KOPT-K1 (cell line): Measurements from ENCODE around the gene SLC38A6.
A peak's percentile ranks its signal among the peaks of the same experiment; 100 is the strongest.

Experiments
- H3K27ac ChIP-seq: fragments of 200-600 bp; sonication (generic); 2 replicates; pipeline ENCODE4 v1.5.1; 2016; ENCODE audit warnings: antibody characterized with exemption, mild to moderate bottlenecking, low read depth, low read length; ENCODE audit not compliant: poor library complexity, severe bottlenecking
- H3K36me3 ChIP-seq: fragments of 200-600 bp; sonication (generic); 2 replicates; pipeline ENCODE4 v1.5.1; 2017; ENCODE audit warnings: antibody characterized with exemption, mild to moderate bottlenecking, low read length, moderate library complexity; ENCODE audit not compliant: insufficient read depth
- H3K9me3 ChIP-seq: fragments of 200-600 bp; sonication (generic); 2 replicates; pipeline ENCODE4 v1.5.1; 2017; ENCODE audit warnings: antibody characterized with exemption, low read length, mild to moderate bottlenecking; ENCODE audit not compliant: insufficient read depth, poor library complexity, severe bottlenecking

The SLC38A6 gene

DNA sequence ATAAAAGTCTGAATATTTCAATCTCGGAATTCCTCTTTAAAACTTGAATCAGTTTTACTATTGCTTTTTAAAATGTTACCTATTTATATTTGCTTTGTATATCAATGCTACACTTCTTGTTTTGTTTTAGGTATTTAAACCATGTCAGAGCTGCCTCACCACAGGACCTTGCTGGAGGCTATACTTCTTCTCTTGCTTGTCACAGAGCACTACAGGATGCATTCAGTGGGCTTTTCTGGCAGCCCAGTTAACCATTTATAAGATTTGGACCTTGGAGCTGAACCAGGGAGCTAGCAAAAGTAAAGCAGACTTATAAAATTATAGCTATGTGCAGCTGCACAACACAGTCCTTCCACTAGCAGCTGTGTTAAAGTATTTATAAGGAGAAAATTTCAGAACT is 12.9 kb upstream of the SLC38A6 start:
- no peaks in the 10 kb centered on the region for H3K9me3 ChIP-seq
- H3K27ac ChIP-seq: no peak overlapping the region
- peaks cover under 1% of the 10 kb centered on the region for H3K36me3 ChIP-seq

GRCh38 chr14:60968671-60969070 is 12.4 kb upstream of the SLC38A6 start:
- peaks cover 7% of the 10 kb centered on the region for H3K36me3 ChIP-seq
- H3K27ac ChIP-seq: no peak overlapping the region
- H3K9me3 ChIP-seq: no peaks in the 10 kb centered on the region

DNA sequence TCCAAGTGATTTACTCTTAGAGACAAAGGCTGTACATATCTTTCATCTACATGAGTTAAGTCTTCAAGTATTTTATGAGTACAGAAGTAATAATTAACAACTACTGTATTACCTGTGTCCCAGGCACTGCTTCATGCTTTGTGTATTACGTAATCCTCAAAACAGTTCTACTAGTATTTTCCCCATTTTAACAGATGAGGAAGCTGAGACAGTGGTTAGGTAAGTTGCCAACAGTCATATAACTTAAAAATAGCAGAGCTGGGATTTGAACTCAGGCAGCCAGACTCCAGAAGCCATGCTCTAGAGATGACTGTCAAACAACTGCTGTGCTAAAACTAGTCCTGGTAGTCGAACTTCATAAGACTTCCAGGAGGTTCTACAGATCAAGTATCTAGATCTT is 10.9 kb upstream of the SLC38A6 start:
- Histone ChIP-seq H3K36me3 (peaks cover 16% of the 10 kb centered on the region), H3K9me3 (no peaks in the 10 kb centered on the region), H3K27ac (no peak overlapping the region)

DNA sequence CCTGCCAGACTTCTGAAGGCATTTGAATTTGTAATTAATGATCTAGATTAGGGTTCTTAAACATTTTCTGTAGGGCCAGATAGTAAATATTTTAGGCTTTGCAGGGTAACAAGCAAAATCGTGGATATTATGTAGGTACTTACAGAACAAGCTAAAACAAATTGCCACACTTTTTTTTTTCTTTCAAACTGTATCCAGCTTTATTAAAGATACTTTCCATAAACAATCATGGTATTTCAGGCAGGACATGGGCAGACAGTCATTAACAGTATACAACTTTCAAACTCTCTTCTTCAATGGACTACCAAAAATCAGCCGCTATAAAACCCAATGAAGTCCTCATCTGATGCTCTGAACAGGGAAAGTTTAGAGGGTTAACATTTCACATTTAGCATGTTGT is 9.8 kb upstream of the SLC38A6 start:
- H3K9me3 ChIP-seq: no peaks in the 10 kb centered on the region
- H3K36me3 ChIP-seq: peaks cover 27% of the 10 kb centered on the region
- H3K27ac ChIP-seq: no peak overlapping the region

GRCh38 chr14:60972295-60972694 is 8.8 kb upstream of the SLC38A6 start:
- H3K9me3 ChIP-seq: no peaks in the 10 kb centered on the region
- peaks cover 36% of the 10 kb centered on the region for H3K36me3 ChIP-seq
- no peak overlapping the region for H3K27ac ChIP-seq

DNA sequence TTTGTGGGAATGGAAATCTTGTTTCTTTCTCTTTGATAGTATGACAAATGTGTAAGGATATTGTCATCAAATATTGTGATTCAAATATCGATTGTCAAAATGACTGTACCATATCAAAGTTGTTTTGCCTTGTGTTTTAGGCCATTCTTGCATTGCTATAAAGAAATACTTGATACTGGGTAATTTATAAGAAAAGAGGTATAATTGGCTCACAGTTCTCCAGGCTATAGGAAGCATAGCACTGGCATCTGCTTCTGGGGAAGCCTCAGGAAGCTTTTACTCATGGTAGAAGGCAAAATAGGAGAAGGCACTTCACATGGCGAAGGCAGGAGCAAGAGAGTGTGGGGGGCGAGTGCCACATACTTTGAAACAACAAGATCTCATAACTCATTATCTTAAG is 8.0 kb upstream of the SLC38A6 start:
- H3K36me3 ChIP-seq: peaks cover 36% of the 10 kb centered on the region
- H3K27ac ChIP-seq: no peak overlapping the region
- H3K9me3 ChIP-seq: no peaks in the 10 kb centered on the region

DNA sequence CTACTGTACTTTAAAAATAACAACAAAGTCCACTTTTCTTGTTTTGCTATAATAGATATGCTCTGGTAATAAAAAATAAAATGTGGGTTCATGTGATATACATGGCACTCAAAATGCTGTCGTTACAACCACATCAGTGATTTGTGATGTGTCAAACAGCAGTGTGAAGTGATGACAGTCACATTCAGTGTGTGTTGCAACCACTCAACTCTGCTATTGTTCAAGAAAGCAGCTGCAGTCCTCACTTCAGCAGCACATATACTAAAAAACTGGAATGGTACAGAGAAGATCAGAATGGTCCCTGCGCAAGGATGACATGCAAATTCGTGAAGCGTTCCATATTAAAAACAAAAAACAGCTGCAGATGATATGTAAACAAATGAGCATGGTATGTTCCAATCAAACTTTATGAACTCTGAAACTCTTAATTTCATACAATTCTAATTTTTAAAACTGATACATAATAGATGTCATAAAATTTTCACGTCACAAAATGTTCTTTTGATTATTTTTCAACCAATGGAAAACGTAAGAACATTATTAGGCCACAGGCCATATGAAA is 6.9 kb upstream of the SLC38A6 start:
- H3K36me3 ChIP-seq: peaks cover 36% of the 10 kb centered on the region
- H3K9me3 ChIP-seq: no peaks in the 10 kb centered on the region
- no peak overlapping the region for H3K27ac ChIP-seq

GRCh38 chr14:60975551-60975950 is 5.5 kb upstream of the SLC38A6 start:
- no peak overlapping the region for H3K27ac ChIP-seq
- H3K9me3 ChIP-seq: no peaks in the 10 kb centered on the region
- peaks cover 36% of the 10 kb centered on the region for H3K36me3 ChIP-seq

DNA sequence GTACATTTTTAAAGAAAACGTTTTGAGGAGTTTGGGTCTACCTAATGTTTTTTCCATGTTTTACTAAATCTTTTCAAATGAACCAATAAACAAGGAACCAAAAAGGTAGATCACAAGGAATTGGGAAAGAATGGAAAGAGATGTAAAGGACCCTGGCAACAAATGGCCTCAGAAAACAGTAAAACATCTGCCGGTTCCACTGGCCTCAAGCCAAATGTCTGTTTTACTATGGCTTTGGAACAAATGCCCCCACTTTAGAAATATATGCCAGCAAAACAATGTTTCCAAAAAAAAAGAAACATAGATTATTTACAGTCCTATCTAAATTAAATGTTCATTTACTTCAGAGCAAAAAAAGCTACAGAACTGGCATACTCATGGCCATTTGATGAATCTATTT is 3.2 kb upstream of the SLC38A6 start:
- Histone ChIP-seq H3K27ac (no peak overlapping the region), H3K36me3 (peaks cover 36% of the 10 kb centered on the region), H3K9me3 (no peaks in the 10 kb centered on the region)

GRCh38 chr14:60981633-60982455 is 799 bp downstream of the SLC38A6 start:
- Histone ChIP-seq H3K9me3 (no peaks in the 10 kb centered on the region), H3K36me3 (peaks cover 18% of the 10 kb centered on the region; the same call in 1 of the 2 replicates), H3K27ac (peak overlapping the region; percentile 66)

DNA sequence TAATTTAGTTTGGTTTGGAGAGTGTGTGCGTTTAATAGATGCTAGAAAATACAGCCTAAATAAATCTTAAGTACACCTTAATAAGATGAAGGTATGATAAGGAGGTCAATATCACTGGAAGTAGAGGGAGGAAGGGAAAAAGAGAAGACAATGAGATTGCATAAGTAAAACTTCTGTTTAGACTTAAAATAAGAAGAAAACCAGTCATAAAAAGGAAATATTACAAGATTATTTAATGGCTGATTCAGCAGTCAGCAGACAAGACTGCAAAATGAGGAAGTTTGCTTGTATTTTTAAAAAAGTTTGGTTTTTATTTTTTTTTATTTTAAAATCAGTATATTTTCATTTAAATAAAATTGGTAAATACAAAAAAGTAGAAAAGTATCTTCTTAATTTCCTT is 3.2 kb downstream of the SLC38A6 start:
- Histone ChIP-seq H3K36me3 (peaks cover 28% of the 10 kb centered on the region; the same call in 1 of the 2 replicates), H3K9me3 (no peaks in the 10 kb centered on the region), H3K27ac (no peak overlapping the region)

DNA sequence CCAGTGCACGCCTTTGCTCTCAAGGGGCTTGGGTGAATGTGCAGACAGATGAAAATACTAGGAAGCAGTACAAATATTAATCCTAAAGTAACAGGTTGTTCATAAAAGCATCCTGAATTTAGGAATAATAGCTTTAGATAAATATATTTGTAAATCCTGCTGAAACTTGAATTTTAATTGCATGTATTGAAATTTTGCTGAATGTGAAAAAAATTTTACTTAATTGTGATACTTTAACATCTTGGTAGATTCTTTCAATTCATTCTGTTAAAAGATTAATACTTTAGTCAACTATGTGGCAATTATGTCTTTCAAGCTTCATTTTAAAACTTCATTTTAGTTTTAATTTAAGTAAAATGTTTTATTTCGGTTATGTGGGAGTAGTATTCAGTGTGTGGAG is 5.5 kb downstream of the SLC38A6 start:
- Histone ChIP-seq H3K36me3 (peaks cover 38% of the 10 kb centered on the region), H3K9me3 (no peaks in the 10 kb centered on the region), H3K27ac (no peak overlapping the region)

- Histone ChIP-seq H3K27ac (no peak overlapping the region), H3K36me3 (peaks cover 38% of the 10 kb centered on the region), H3K9me3 (no peaks in the 10 kb centered on the region)
These were observed 8.6 kb downstream of the SLC38A6 start for GRCh38 chr14:60989599-60989998.

DNA sequence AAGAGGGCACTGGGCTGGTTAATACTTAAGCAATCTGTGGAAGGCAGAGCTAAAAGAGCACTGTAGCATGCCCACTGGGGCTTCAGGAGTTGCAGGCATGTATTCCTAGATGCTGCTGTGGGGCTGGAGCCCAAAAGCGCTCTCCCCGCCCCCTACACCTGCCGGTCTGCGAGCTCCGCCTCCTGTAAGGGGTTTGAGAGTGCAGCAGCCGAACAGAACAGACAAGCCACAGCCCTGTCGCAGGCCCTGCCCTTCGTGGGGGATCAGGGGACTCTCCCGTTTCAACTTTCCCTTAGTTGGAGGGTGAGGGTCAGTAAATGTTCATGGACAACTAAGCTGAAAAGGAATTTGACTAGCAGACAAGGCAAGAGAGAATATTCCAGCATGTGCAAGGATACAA is 17.6 kb downstream of the SLC38A6 start:
- Histone ChIP-seq H3K9me3 (no peaks in the 10 kb centered on the region), H3K27ac (no peak overlapping the region), H3K36me3 (no peaks in the 10 kb centered on the region)

DNA sequence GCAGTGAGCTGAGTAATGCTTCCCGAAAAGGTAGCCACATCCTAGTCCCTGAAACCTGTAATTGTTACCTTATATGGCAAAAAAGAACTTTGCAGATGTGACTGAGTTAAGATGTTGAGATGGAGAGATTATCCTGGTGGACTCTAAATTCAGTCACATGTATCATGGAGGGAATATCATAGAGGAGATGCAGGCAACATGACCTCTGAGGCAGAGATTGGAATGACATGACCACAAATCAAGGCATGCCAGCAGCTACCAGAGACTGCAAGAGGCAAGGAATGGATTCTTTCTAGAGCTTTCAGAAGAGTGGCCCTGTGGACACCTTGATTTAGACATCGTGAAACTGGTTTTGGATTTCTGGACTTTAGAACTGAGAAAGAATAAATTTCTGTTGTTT is 18.5 kb downstream of the SLC38A6 start:
- H3K27ac ChIP-seq: no peak overlapping the region
- no peaks in the 10 kb centered on the region for H3K36me3 ChIP-seq
- no peaks in the 10 kb centered on the region for H3K9me3 ChIP-seq

DNA sequence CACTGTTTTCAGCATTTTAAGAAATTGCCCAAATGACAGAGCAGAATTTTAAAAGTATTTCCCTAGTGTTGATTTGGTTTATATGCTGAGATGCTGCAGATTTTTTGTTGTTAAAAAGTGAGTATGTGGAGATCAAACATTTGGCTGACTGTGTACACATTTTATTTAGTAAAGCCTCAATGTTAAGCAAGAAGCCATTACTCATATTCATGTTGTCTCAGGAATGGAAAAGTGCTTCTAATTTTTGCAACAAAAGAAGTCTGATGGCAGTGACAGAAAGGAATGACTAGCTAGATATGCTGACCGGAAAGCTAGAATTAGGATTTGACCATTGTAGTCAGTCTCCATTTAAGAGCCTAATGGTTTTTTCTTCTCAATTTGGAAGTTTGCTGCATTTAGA is 22.5 kb downstream of the SLC38A6 start:
- Histone ChIP-seq H3K9me3 (no peaks in the 10 kb centered on the region), H3K27ac (no peak overlapping the region), H3K36me3 (no peaks in the 10 kb centered on the region)
